CD14-positive monocyte (primary cell): Measurements from ENCODE around the gene ZC3H4. TPM values are rescaled to one million over a fixed set of nuclear protein-coding genes. Genes with fewer than 3 reads are reported as not detected.

Source experiments
- DNase-seq, 3 donors: peaks; one replicate each; pipeline ENCODE4 v3.0.0-alpha.2; 2011 to 2022
- H2AFZ ChIP-seq: 2 replicates; pipeline ENCODE4 v1.6.0; 2012; ENCODE audit warnings: mild to moderate bottlenecking, low read depth, low read length, inconsistent platforms; ENCODE audit not compliant: insufficient read depth, poor library complexity, severe bottlenecking
- H3K27ac ChIP-seq, 2 donors: 1 replicate in 1 of 2; 2 replicates in 1 of 2; pipeline ENCODE4 v1.5.1; 2012 to 2013; ENCODE audit warnings: low read length in 2 of 2, control low read depth in 1 of 2, inconsistent platforms in 1 of 2, low read depth in 1 of 2, mild to moderate bottlenecking in 1 of 2
- H3K27me3 ChIP-seq, 2 donors: one replicate each; pipeline versions ENCODE4 v1.6.0 to v1.6.1; 2011 to 2013; ENCODE audit warnings: low read length in 2 of 2; ENCODE audit not compliant: control insufficient read depth in 2 of 2, insufficient read depth in 2 of 2
- H3K36me3 ChIP-seq, 2 donors: replicated peaks in 1 of 2; 1 replicate in 1 of 2; 2 replicates in 1 of 2; pipeline versions ENCODE4 v1.5.1 to v1.6.1; 2012 to 2013; ENCODE audit warnings: low read length in 2 of 2, control low read depth in 1 of 2, inconsistent platforms in 1 of 2, mild to moderate bottlenecking in 1 of 2; ENCODE audit not compliant: insufficient read depth in 2 of 2, control insufficient read depth in 1 of 2
- H3K4me1 ChIP-seq, 2 donors: 1 replicate in 1 of 2; 2 replicates in 1 of 2; pipeline versions ENCODE4 v1.5.1 to v1.6.1; 2012 to 2013; ENCODE audit warnings: low read length in 2 of 2, control low read depth in 1 of 2, inconsistent platforms in 1 of 2, mild to moderate bottlenecking in 1 of 2, moderate library complexity in 1 of 2; ENCODE audit not compliant: insufficient read depth in 2 of 2, control insufficient read depth in 1 of 2
- H3K4me2 ChIP-seq: replicated peaks from 2 replicates; pipeline ENCODE3; 2012; ENCODE audit warnings: low read length, moderate library complexity, mild to moderate bottlenecking; ENCODE audit not compliant: poor library complexity, severe bottlenecking; ENCODE audit errors: extremely low read depth
- H3K4me3 ChIP-seq, 3 experiments: fragments of 200-600 bp in 1 of 3; sonication (generic) in 1 of 3; replicated peaks in 1 of 3; 1 replicate in 2 of 3; 2 replicates in 1 of 3; pipeline ENCODE4 v1.5.1; 2011 to 2013; ENCODE audit warnings: low read length in 3 of 3, mild to moderate bottlenecking in 3 of 3, control low read depth in 2 of 3, low read depth in 2 of 3, inconsistent platforms in 1 of 3, moderate library complexity in 1 of 3
- H3K79me2 ChIP-seq: 2 replicates; pipeline ENCODE4 v1.6.0; 2012; ENCODE audit warnings: mild to moderate bottlenecking, control low read depth, inconsistent platforms, low read length, moderate library complexity; ENCODE audit not compliant: insufficient read depth
- H3K9ac ChIP-seq: 2 replicates; pipeline ENCODE4 v1.6.0; 2017; ENCODE audit warnings: low read length, mild to moderate bottlenecking; ENCODE audit not compliant: insufficient read depth, poor library complexity, severe bottlenecking
- H3K9me3 ChIP-seq, 2 donors: replicated peaks in 1 of 2; 1 replicate in 1 of 2; 2 replicates in 1 of 2; pipeline versions ENCODE4 v1.5.1 to v1.6.1; 2012 to 2013; ENCODE audit warnings: low read length in 2 of 2, control low read depth in 1 of 2; ENCODE audit not compliant: control insufficient read depth in 1 of 2, insufficient read depth in 1 of 2
- H4K20me1 ChIP-seq: 2 replicates; pipeline ENCODE4 v1.6.0; 2012; ENCODE audit warnings: mild to moderate bottlenecking, low read length, control low read depth, moderate library complexity; ENCODE audit not compliant: insufficient read depth
- H3K27ac Mint-ChIP-seq, 7 donors: one replicate each; pipeline ENCODE4 v1.8.0; 2020; ENCODE audit warnings: mild to moderate bottlenecking in 7 of 7, mixed read lengths in 7 of 7, moderate library complexity in 6 of 7, inconsistent platforms in 2 of 7
- H3K27me3 Mint-ChIP-seq, 3 donors: one replicate each; pipeline ENCODE4 v1.8.0; 2021 to 2022; ENCODE audit warnings: low read depth in 3 of 3, mild to moderate bottlenecking in 3 of 3, mixed read lengths in 3 of 3, moderate library complexity in 3 of 3, inconsistent platforms in 1 of 3
- H3K36me3 Mint-ChIP-seq, 2 donors: one replicate each; pipeline ENCODE4 v1.8.0; 2020; ENCODE audit warnings: mixed read lengths in 2 of 2, inconsistent platforms in 1 of 2, mild to moderate bottlenecking in 1 of 2
- H3K4me1 Mint-ChIP-seq: one replicate; pipeline ENCODE4 v1.8.0; 2020; ENCODE audit warnings: mild to moderate bottlenecking, mixed read lengths
- H3K4me3 Mint-ChIP-seq, 2 donors: one replicate each; pipeline ENCODE4 v1.8.0; 2020; ENCODE audit warnings: mild to moderate bottlenecking in 2 of 2, mixed read lengths in 2 of 2, moderate library complexity in 1 of 2
- H3K9me3 Mint-ChIP-seq, 7 donors: one replicate each; pipeline ENCODE4 v1.8.0; 2020 to 2022; ENCODE audit warnings: mixed read lengths in 7 of 7, mild to moderate bottlenecking in 6 of 7, moderate library complexity in 6 of 7, inconsistent platforms in 2 of 7
- WGBS: methylation state at CpG from one replicate; pipeline ENCODE4 v1.1.5; 2013; ENCODE audit warnings: missing lambda C conversion rate; ENCODE audit not compliant: insufficient coverage; 5-methylcytosine and 5-hydroxymethylcytosine counted together
- intact Hi-C, 2 donors: fragments of 100-400 bp; cut with micrococcal nuclease; formaldehyde crosslinking; loops; one replicate each; pipeline versions ENCODE4 v1.15.0 to v1.15.1; 2023
- polyA plus RNA-seq, 3 donors: library from polyadenylated mRNA; depleted of rRNA in 1 of 3; unstranded in 2 of 3; stranded (reverse) in 1 of 3; fragments of 300-500 nt in 2 of 3; fragments of >200 nt in 1 of 3; fragmentation: Illumina TruSeq in 2 of 3; gene quantifications; 1 replicate in 2 of 3; 2 replicates in 1 of 3; pipeline ENCODE4 v1.2.3, GENCODE V29; 2012 to 2021
- TF ChIP-seq, protein P1 (sequence below): fragments of 200-600 bp; IDR thresholded peaks from one replicate; pipeline ENCODE4 v1.8.0; 2022; ENCODE audit warnings: antibody characterized with exemption, mild to moderate bottlenecking

Gene ZC3H4
- polyA plus RNA-seq, 3 donors = 0.24 to 9.9 (median 0.60) TPM

DNA sequence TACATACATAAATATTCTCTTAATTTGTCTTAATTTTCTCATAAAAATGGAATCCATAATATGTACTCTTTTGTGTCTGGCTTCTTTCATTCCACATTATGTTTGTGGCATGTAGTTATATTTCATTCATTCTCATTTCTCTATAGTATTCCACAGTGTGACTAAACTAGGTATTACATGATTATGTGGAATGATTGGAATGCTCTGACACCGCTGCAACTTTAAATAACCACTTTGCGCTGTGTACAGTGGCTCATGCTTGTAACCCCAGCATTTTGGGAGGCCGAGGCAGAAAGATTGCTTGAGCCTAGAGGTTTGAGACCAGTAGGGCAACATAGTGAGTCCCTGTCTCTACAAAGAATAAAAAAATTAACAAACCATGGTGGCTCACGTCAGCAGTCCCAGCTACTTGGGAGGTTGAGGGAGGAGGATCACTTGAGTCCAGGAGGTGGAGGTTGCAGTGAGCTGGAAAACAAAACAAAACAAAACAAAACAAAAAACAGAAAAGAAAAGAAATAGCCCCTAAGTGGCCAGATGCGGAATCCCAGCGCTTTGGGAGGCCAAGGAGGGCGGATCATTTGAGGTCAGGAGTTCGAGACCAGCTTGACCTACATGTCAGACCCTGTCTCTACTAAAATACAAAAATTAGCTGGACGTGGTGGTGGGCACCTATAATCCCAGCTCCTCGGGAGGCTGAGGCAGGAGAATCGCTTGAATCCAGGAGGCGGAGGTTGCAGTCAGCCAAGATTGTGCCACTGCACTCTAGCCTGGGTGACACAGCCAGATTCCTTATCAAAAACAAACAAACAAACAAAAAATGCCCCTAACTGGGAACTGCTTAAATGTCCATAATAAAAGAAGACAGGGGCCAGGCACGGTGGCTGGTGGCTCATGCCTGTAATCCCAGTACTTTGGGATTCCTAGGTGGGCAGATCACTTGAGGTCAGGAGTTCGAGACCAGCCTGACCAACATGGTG, 9.1 kb upstream of the ZC3H4 start:
- Mint-ChIP-seq H3K27ac (no peak overlapping the region), H3K27me3 (peaks cover 3 to 14% (median 10%) of the 10 kb centered on the region in 3 donors), H3K9me3 (no peaks in the 10 kb centered on the region), H3K4me3 (no peak overlapping the region), H3K36me3 (no peaks in the 10 kb centered on the region), H3K4me1 (peaks cover 2% of the 10 kb centered on the region)
- H3K9me3 ChIP-seq = no peaks in the 10 kb centered on the region
- H3K4me1 ChIP-seq = no peaks in the 10 kb centered on the region
- H4K20me1 ChIP-seq = no peaks in the 10 kb centered on the region
- H3K4me2 ChIP-seq = no peak overlapping the region
- H3K36me3 ChIP-seq = no peaks in the 10 kb centered on the region
- no peak overlapping the region for H3K9ac ChIP-seq
- H3K79me2 ChIP-seq = no peaks in the 10 kb centered on the region
- no peaks in the 10 kb centered on the region for H3K27me3 ChIP-seq
- TF ChIP-seq, protein P1, sequence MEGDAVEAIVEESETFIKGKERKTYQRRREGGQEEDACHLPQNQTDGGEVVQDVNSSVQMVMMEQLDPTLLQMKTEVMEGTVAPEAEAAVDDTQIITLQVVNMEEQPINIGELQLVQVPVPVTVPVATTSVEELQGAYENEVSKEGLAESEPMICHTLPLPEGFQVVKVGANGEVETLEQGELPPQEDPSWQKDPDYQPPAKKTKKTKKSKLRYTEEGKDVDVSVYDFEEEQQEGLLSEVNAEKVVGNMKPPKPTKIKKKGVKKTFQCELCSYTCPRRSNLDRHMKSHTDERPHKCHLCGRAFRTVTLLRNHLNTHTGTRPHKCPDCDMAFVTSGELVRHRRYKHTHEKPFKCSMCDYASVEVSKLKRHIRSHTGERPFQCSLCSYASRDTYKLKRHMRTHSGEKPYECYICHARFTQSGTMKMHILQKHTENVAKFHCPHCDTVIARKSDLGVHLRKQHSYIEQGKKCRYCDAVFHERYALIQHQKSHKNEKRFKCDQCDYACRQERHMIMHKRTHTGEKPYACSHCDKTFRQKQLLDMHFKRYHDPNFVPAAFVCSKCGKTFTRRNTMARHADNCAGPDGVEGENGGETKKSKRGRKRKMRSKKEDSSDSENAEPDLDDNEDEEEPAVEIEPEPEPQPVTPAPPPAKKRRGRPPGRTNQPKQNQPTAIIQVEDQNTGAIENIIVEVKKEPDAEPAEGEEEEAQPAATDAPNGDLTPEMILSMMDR = no peak
- intact Hi-C loops = no loop called here
- DNase-seq = no peak
- WGBS = 97% methylated on average over 6 of the region's 14 CpGs
- no peak overlapping the region for H3K4me3 ChIP-seq
- no peak overlapping the region for H3K27ac ChIP-seq
- no peak overlapping the region for H2AFZ ChIP-seq

DNA sequence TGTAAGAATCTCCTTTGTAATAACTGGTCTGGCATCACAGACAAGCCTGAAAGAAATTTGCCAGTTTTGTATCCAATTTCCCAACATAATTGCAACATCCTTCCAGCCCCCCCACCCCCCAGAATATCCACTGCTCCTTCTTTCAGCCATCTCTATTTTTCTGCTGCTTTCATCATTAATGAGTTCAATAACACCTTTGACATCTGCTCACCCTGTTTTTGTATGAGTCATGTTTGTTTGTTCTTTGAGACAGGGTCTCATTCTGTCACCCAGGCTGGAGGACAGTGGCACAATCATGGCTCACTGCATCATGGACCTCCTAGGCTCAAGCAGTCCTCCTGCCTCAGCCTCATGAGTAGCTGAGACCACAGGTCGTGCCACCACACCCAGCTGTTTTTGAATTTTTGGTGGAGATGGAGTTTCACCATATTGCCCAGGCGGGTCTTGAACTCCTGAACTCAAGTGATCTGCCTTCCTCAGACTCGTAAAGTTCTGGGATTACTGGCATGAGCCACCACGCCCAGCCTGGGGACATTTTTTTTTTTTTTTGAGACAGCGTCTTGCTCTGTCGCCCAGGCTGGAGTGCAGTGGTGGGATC, 7.0 kb upstream of the ZC3H4 start:
- Histone ChIP-seq H3K27ac (no peak overlapping the region), H3K36me3 (no peaks in the 10 kb centered on the region), H2AFZ (no peak overlapping the region), H3K4me2 (no peak overlapping the region), H3K4me3 (no peak overlapping the region), H3K27me3 (no peaks in the 10 kb centered on the region), H3K9ac (no peak overlapping the region), H4K20me1 (no peaks in the 10 kb centered on the region), H3K79me2 (no peaks in the 10 kb centered on the region), H3K4me1 (no peaks in the 10 kb centered on the region), H3K9me3 (no peaks in the 10 kb centered on the region)
- TF ChIP-seq, protein P1 = no peak
- Mint-ChIP-seq H3K36me3 (no peaks in the 10 kb centered on the region), H3K27me3 (peaks cover 3 to 17% (median 14%) of the 10 kb centered on the region in 3 donors), H3K4me1 (peaks cover 2% of the 10 kb centered on the region), H3K27ac (no peak overlapping the region), H3K9me3 (peaks cover 0 to 2% (median 0%) of the 10 kb centered on the region in 7 donors), H3K4me3 (no peak overlapping the region)
- 88% methylated on average over 5 of the region's 6 CpGs for WGBS
- no peak for DNase-seq
- intact Hi-C loops = no loop called here
